NCI-H2227 (cell line): ENCODE results near the gene TSTD1.
"Not testable (repeated sequence)": the region's sequence is repeated elsewhere in the genome, so short reads cannot be mapped to it uniquely, and the experiment has no call there.

Experiments
- DNase-seq: peaks from one replicate; lab custom pipeline; 2025; ENCODE audit not compliant: unreplicated experiment; lab: John Stamatoyannopoulos, UW

Gene TSTD1

DNA sequence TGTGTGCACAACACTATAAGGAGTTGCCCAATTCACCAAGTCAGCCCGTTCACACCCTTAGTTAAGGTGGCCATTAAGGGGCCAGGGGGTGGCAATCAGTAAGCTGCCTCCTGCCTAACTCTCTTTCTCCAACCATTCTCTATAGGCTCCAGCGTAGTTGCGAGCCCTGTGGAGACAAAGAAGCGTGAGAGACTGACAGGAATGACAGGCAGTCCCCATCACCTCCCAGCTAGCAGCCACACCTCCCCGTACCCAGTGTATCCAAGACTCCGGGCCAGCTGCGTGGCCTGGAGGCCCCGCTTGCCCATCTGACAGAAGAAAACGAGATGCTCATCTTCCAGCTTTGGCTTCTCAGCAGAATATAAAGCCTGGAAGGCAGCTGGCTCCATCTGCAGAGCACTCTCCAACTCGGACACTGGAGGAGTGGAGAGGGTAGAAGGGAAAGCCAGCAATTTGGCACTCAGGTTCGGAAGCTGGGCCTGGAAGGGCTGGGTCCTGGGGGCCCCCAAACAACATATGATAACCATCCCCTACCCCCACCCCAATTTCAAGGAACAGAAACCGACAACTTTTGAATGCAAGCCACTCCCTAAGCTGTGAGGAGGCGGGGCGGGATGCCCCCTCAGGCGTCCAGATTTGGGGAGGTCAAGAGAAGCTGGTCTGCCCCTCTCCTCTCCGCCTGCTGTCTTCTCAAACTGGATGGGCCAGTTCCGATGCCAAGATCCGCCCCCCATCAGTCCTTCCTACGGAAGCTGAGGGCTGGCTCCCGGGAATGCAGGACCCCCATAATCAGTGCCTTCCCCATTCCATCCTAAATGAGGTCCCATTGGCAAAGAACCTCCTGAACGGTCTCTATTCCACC, 872 bp downstream of the TSTD1 start:
- peak; percentile 59 for DNase-seq

- DNase-seq, result no peak
Observed at GRCh38 chr1:161033751-161034150, 5.0 kb downstream of the TSTD1 start.

DNA sequence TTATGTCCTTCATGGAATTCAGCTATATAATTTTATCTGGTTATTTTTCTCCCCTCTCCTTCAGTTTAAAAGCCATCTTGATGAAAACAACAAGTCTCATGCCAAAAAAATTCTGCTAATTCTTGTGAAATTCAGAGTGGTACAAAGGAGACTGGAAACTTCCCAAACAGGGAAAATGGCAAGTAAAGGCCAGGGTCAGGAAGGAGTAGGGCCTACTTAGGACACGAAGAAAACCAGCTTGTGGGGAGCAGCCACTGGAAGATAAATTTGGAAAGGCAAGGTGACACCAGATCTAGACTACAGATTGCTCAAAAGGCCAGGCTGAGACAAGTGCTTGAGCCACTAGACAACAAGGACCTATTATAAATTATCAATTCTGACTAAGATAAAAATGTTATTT, 6.4 kb downstream of the TSTD1 start:
- DNase-seq, result no peak

GRCh38 chr1:161031874-161032273, 6.9 kb downstream of the TSTD1 start:
- no peak for DNase-seq

- not testable (repeated sequence) for DNase-seq
Observed at GRCh38 chr1:161029466-161029865, 9.3 kb downstream of the TSTD1 start.

GRCh38 chr1:161026954-161027353, 11.8 kb downstream of the TSTD1 start:
- DNase-seq, result not testable (repeated sequence)

GRCh38 chr1:161022432-161022831, 16.3 kb downstream of the TSTD1 start:
- not testable (repeated sequence) for DNase-seq

- no peak for DNase-seq
Observed at GRCh38 chr1:161021970-161022353, 16.8 kb downstream of the TSTD1 start.

- DNase-seq, result peak; percentile 91
Observed at GRCh38 chr1:161021165-161021969, 17.4 kb downstream of the TSTD1 start.

- DNase-seq, result peak; percentile 60
Observed at GRCh38 chr1:161020509-161021164, 18.1 kb downstream of the TSTD1 start, which contains the start of gene F11R. F11R (minus strand) TSS chr1:161021152; CDS start chr1:161021073, 79 bp downstream.

DNA sequence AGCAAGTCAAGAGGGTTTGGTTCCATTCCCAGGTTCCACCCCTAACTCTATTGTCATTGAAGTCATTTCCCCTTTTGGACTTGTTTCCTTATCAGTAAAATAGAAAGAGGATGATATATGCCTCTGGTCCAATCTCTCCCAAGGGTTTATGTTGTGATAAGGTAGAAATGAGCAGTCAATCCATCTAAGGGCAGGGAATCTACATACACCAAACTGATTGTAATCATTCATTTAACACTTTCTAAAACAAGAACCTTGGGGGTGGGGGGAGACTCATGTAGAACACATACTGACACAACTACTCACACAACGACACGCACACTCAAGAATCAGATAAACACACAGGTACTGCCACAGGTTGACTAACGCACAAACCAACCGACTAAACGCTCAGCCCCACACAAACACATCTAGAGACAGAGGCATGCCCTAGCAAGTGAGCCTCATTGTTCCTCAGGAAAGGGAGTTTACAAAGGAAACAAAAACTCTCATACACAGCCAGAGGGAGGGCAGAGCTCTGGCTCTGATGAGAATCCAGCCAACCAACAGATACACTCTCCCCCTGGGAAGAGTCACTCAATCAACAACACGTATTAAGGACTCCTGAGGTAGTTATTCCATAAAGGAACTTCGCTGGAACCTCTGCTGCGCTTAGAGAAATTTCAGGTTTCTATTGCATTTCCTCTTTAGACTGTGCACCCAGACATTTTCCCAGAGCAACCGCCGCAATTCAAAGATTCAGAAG, 18.8 kb downstream of the TSTD1 start:
- DNase-seq, result no peak

DNA sequence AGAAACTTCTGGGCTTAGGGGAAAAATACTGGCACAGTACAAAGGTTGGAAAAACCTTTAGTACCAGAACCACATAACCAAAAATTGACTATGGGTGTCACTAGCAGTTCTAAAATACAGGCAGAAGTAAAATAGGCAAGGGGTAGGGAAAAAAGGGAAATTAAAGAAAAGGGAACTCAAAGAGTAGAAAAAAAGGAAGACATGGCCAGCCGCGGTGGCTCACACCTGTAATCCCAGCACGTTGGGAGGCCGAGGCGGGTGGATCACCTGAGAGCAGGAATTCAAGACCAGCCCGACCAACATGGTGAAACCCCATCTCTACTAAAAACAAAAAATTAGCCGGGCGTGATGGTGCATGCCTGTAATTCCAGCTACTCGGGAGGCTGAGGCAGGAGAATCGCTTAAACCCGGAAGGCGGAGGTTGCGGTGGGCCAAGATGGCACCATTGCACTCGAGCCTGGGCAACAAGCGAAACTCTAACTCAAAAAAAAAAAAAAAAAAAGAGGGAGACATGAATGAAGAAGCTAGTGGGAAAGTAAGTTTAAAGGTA, 19.6 kb downstream of the TSTD1 start:
- not testable (repeated sequence) for DNase-seq

DNA sequence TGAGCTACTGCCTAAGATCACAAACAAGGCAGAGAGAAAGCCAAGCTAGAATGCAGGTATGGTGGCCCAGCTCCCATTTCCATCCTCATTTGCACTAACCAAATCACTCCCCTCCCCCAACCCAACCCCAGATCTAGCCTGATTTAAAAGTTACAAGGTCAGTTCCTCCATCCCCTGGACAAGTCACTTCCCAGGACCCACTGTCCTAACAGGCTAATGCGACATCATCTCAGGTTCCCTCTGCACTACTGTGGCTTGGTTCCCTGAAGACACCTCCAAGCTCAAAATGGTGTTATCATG, 20.2 kb downstream of the TSTD1 start:
- no peak for DNase-seq

GRCh38 chr1:161017756-161018630, 20.8 kb downstream of the TSTD1 start:
- DNase-seq, result no peak

DNA sequence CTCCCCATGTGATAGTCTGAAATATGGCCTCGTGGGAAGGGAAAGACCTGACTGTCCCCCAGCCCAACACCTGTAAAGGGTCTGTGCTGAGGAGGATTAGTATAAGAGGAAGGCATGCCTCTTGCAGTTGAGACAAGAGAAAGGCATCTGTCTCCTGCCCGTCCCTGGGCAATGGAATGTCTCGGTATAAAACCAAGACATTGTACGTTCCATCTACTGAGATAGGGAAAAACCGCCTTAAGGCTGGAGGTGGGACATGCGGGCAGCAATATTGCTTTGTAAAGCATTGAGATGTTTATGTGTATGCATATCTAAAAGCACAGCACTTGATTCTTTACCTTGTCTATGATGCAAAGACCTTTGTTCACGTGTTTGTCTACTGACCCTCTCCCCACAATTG, 21.6 kb downstream of the TSTD1 start:
- not testable (repeated sequence) for DNase-seq

GRCh38 chr1:161016683-161017082, 22.1 kb downstream of the TSTD1 start:
- not testable (repeated sequence) for DNase-seq

DNA sequence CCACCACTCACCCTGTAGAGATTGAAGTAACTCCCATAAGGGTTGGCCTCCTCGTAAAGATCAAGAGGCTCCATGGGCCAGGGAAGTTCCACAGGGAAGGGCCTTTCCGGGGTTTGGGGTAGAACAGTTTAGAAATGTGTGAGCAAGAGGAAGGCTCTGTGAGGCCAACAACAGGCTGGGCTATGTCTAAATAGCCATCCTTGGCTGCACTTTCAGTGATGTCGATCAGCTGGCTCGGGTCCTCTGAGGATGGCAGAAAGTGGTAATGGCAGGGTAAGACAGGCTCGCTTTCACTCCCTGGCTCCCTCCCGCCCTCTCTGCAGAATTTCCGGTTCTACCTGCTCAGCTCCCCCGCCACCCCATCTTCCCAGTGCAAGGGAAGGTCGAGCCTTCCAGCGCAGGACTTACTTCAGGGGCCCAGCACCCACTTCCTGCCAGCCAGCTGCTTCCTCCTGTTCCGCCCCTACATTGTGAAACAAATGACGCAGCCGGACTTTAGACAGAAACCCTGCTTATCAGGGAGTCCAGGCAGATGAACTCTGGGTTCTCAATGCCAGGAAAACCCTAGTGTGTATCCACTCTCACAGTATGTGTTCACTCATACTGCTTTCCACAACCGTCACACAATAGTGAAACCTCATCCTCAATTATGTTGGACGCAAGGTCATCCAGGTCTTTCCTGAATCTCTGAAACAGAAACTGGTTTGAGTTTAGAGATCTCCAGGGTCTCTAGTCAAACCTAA, 25.1 kb downstream of the TSTD1 start:
- peak; percentile 73 for DNase-seq

GRCh38 chr1:161013131-161013487, 25.7 kb downstream of the TSTD1 start:
- DNase-seq, result no peak

- DNase-seq, result no peak
Observed at GRCh38 chr1:161012420-161012819, 26.3 kb downstream of the TSTD1 start.
